Measurements from ENCODE around the gene FAM168A.

DNA sequence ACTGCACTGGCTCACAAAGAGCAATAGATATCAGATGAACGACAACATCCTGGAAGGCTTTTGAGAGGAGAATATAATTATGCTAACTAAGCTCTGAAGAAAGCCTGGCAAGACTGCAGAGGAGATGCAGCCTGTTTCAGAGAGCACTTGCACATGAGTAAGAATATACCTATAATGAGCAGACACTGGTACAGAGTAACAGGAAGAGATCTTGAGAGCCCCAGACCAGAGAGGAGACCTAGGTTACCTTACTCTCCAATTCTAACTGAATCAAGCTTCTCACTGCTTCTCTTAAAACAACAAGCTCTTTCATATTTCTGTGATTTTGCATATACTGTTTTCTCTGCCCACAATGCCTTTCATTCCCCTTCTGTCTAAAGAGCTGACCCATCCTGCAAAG, 66.5 kb downstream of the FAM168A start:
- TF ChIP-seq, protein P1, sequence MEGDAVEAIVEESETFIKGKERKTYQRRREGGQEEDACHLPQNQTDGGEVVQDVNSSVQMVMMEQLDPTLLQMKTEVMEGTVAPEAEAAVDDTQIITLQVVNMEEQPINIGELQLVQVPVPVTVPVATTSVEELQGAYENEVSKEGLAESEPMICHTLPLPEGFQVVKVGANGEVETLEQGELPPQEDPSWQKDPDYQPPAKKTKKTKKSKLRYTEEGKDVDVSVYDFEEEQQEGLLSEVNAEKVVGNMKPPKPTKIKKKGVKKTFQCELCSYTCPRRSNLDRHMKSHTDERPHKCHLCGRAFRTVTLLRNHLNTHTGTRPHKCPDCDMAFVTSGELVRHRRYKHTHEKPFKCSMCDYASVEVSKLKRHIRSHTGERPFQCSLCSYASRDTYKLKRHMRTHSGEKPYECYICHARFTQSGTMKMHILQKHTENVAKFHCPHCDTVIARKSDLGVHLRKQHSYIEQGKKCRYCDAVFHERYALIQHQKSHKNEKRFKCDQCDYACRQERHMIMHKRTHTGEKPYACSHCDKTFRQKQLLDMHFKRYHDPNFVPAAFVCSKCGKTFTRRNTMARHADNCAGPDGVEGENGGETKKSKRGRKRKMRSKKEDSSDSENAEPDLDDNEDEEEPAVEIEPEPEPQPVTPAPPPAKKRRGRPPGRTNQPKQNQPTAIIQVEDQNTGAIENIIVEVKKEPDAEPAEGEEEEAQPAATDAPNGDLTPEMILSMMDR (IDR thresholded peaks at IDR 0.05; ENCODE audit: low read depth, low read length, poor library complexity, severe bottlenecking) = no peak
- TF ChIP-seq EZH2phosphoT487 (IDR thresholded peaks at IDR 0.05; ENCODE audit: borderline replicate concordance, low read length) = no peak

Measured in DOHH2 (cell line).